Measurements from ENCODE around the gene UQCR10. TPM values are rescaled to one million over a fixed set of nuclear protein-coding genes. Genes with fewer than 3 reads are reported as not detected.

The UQCR10 gene
- total and polyA plus RNA-seq, 9 of the 15 experiments (the other 6 are each of a cell fraction or from before 2014, with no cell fraction given) = 128 to 903 (median 163) TPM

- no peak for TF ChIP-seq CHD7 (IDR thresholded peaks at IDR 0.05; ENCODE audit: low read depth, low read length)
- no peak for TF ChIP-seq TFE3 (CRISPR knock-in tag; IDR thresholded peaks at IDR 0.05)
- TF ChIP-seq, protein P1, sequence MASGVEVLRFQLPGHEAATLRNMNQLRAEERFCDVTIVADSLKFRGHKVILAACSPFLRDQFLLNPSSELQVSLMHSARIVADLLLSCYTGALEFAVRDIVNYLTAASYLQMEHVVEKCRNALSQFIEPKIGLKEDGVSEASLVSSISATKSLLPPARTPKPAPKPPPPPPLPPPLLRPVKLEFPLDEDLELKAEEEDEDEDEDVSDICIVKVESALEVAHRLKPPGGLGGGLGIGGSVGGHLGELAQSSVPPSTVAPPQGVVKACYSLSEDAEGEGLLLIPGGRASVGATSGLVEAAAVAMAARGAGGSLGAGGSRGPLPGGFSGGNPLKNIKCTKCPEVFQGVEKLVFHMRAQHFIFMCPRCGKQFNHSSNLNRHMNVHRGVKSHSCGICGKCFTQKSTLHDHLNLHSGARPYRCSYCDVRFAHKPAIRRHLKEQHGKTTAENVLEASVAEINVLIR (CRISPR knock-in tag; IDR thresholded peaks at IDR 0.05) = no peak
- no peak for TF ChIP-seq HES1 (IDR thresholded peaks at IDR 0.05; ENCODE audit: low read depth)
- TF ChIP-seq, protein P2, sequence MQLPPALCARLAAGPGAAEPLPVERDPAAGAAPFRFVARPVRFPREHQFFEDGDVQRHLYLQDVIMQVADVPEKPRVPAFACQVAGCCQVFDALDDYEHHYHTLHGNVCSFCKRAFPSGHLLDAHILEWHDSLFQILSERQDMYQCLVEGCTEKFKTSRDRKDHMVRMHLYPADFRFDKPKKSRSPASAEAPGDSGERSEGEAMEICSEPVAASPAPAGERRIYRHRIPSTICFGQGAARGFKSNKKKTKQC (CRISPR knock-in tag; IDR thresholded peaks at IDR 0.05) = no peak
- no peak for TF ChIP-seq BRD4 (IDR thresholded peaks at IDR 0.05)
- no peak for TF ChIP-seq ZC3H8 (IDR thresholded peaks at IDR 0.05)
- TF ChIP-seq BHLHE40 (IDR thresholded peaks at IDR 0.05; ENCODE audit: low read length) = peak; percentile 58
- TF ChIP-seq ARID3B (CRISPR knock-in tag; IDR thresholded peaks at IDR 0.05; ENCODE audit: borderline replicate concordance) = no peak
- TF ChIP-seq NFE2L1 (tag; IDR thresholded peaks at IDR 0.05; ENCODE audit: borderline replicate concordance, low read depth) = peak; percentile 84
- TF ChIP-seq TCF3 (CRISPR knock-in tag; IDR thresholded peaks at IDR 0.05) = peak; percentile 31; the same call in 1 of the 2 replicates
These were observed 32.1 kb downstream of the UQCR10 start (continued) for GRCh38 chr22:29799217-29799680.
